ENCODE data around the gene NR4A2.

GRCh38 chr2:156325688-156326525 lies 6.6 kb downstream of the NR4A2 start:
- TF ChIP-seq CTCF (IDR thresholded peaks at IDR 0.05) (no peak), ZFX (IDR thresholded peaks at IDR 0.05; ENCODE audit: borderline replicate concordance) (no peak)
